ENCODE data around the gene NEU3. TPM values are rescaled to one million over a fixed set of nuclear protein-coding genes. Genes with fewer than 3 reads are reported as not detected.
"Not testable (repeated sequence)": the region's sequence is repeated elsewhere in the genome, so short reads cannot be mapped to it uniquely, and the experiment has no call there.

The NEU3 gene
- polyA plus RNA-seq, 1 donor = 17.1 TPM

DNA sequence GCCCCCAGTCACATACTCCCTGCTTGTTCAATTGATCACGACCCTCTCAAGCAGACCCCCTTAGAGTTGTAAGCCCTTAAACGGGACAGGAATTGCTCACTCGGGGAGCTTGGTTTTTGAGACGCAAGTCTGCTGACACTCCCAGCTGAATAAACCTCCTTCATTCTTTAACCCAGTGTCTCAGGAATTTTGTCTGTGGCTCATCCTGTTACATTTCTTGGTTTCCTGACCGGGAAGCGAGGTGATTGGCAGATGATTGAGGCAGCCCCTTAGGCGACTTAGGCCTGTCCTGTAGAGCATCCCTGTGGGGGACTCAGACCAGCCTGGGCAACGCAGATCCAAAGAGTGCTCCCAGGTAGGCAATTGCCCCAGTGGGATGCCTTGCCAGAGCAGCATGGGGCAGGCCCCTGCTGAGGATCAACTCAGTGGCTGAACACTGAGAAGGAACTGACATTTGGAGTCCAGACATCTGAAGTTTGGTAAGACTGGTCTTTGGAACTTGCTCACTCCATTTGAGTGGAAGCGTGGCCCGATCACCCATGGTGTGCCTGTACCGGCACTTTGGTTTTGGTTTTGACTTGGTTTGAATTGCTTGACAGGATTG lies 51.5 kb downstream of the NEU3 start:
- Histone ChIP-seq H3K4me3 (ENCODE audit: low read length) (no peak overlapping the region), H3K9me3 (ENCODE audit: control insufficient read depth, low read depth, low read length) (no peaks in the 10 kb centered on the region), H3K4me1 (ENCODE audit: control insufficient read depth, insufficient read depth, low read length) (peaks cover 18% of the 10 kb centered on the region), H3K27ac (ENCODE audit: low read length) (no peak overlapping the region), H3K27me3 (ENCODE audit: control insufficient read depth, insufficient read depth, low read length) (no peaks in the 10 kb centered on the region), H3K36me3 (ENCODE audit: control insufficient read depth, insufficient read depth, low read length) (no peaks in the 10 kb centered on the region)
- no CpG with 5 or more reads among the region's 11 CpGs for WGBS (ENCODE audit: insufficient coverage, low lambda C conversion rate)
- no peak for DNase-seq

DNA sequence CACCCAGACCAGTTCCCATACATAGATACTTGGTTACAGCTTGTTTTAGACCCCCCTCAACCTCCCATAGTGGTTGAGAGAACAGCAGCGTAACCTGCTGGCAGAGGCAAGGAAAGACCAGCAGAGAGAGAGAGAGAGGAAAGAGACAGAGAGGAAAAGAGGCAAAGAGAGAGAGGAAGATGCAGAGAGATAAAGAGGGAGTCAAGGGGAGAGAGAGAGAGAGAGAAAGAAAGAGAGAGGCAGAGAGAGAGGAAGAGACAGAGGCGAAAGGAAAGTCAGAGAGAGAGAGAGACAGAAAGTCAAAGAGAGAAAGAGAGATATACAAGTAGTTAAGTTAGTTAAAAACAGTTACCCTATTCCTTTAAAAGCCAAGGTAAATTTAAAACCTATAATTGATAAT lies 52.5 kb downstream of the NEU3 start:
- WGBS (ENCODE audit: insufficient coverage, low lambda C conversion rate) = 86% methylated on average over 1 of the region's 2 CpGs
- no peaks in the 10 kb centered on the region for H3K9me3 ChIP-seq (ENCODE audit: control insufficient read depth, low read depth, low read length)
- no peak overlapping the region for H3K4me3 ChIP-seq (ENCODE audit: low read length)
- no peak for DNase-seq
- H3K36me3 ChIP-seq (ENCODE audit: control insufficient read depth, insufficient read depth, low read length) = no peaks in the 10 kb centered on the region
- H3K4me1 ChIP-seq (ENCODE audit: control insufficient read depth, insufficient read depth, low read length) = peaks cover 9% of the 10 kb centered on the region
- no peaks in the 10 kb centered on the region for H3K27me3 ChIP-seq (ENCODE audit: control insufficient read depth, insufficient read depth, low read length)
- H3K27ac ChIP-seq (ENCODE audit: low read length) = no peak overlapping the region

DNA sequence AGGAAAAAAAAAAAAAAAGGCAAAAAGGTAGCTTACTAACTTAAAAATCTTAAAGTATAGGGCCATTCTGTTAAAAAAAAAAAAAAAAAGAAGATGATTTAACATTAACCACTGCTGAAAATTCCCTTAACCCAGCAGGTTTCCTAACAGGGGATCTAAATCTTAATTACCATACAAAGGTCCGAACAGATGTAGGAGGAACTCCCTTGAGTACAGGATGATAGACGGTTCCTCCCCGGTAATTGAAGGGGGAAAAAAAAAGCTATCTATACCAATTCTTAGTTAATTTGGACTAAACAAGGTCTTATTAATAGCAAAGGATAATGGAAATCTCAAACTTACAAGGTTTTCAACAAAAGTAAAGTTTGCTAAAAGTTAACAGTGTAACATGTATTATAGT lies 53.1 kb downstream of the NEU3 start:
- WGBS (ENCODE audit: insufficient coverage, low lambda C conversion rate) = no CpG with 5 or more reads among the region's 3 CpGs
- DNase-seq; H3K27me3 ChIP-seq (ENCODE audit: control insufficient read depth, insufficient read depth, low read length); H3K4me1 ChIP-seq (ENCODE audit: control insufficient read depth, insufficient read depth, low read length); H3K4me3 ChIP-seq (ENCODE audit: low read length); H3K27ac ChIP-seq (ENCODE audit: low read length); H3K9me3 ChIP-seq (ENCODE audit: control insufficient read depth, low read depth, low read length); H3K36me3 ChIP-seq (ENCODE audit: control insufficient read depth, insufficient read depth, low read length): not testable (repeated sequence)

DNA sequence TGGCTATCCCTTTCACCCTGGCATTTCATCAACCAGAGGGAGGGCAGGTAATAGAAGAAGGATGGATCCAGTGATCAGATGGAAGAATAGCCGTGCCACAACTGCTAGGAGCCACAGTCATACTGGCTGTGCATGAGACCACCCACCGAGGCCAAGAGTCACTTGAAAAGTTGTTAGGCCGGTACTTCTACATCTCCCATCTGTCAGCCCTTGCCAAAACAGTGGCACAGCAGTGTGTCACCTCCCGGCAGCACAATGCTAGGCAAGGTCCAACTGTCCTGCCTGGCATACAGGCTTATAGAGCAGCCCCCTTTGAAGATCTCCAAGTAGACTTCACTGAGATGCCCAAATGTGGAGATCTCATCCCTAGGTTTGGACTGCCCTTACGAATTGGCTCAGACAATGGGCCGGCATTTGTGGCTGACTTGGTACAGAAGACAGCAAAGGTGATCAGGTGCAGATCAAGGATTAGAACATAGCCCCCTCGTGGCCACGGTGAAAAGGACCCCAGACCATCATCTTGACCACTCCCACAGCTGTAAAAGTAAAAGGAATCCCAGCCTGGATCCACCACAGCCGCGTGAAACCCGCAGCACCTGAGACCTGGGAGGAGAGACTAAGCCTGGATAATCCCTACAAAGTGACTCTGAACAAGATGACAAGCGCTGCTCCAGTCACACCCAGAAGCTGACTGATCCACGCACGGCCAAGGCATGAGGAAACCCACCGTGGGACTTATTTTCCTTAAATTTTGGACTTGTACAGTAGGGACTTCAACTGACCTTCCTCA lies 55.8 kb downstream of the NEU3 start:
- not testable (repeated sequence) for DNase-seq; H3K27ac ChIP-seq (ENCODE audit: low read length); H3K36me3 ChIP-seq (ENCODE audit: control insufficient read depth, insufficient read depth, low read length); H3K27me3 ChIP-seq (ENCODE audit: control insufficient read depth, insufficient read depth, low read length); H3K4me3 ChIP-seq (ENCODE audit: low read length); H3K9me3 ChIP-seq (ENCODE audit: control insufficient read depth, low read depth, low read length); H3K4me1 ChIP-seq (ENCODE audit: control insufficient read depth, insufficient read depth, low read length)
- no CpG with 5 or more reads among the region's 15 CpGs for WGBS (ENCODE audit: insufficient coverage, low lambda C conversion rate)

DNA sequence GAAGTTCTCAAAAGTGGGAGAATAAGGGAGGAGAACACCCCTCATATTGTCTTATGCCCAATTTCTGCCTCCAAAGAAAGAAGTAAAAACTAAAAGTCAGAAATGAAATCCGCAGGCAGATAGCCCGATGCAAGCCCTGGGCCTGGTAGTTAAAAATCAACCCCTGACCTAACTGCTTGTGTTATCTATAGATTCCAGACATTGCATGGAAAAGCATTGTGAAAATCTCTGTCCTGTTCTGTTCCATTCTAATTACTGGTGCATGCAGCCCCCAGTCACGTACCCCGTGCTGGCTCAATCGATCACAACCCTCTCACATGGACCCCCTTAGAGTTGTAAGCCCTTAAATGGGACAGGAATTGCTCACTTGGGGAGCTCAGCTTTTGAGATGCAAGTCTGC lies 57.9 kb downstream of the NEU3 start:
- not testable (repeated sequence) for H3K36me3 ChIP-seq (ENCODE audit: control insufficient read depth, insufficient read depth, low read length); H3K9me3 ChIP-seq (ENCODE audit: control insufficient read depth, low read depth, low read length); H3K27me3 ChIP-seq (ENCODE audit: control insufficient read depth, insufficient read depth, low read length)

DNA sequence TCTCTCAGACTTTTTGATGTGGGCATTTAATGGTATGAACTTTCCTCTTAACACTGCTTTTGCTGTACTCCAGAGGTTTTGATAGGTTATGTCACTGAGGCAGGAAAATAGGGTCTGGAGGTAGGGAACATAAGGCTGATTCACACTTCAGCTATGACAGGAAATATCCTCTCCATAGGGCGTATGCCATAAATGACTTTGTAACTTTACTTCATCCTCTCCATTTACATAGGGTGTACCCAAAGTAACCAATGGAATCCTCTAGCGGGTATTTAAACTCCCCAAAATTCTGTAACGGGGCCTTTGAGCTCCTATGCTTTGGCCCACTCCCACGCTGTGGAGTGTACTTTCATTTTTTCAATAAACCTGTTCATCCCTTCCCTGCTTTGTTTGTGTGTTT lies 58.5 kb downstream of the NEU3 start:
- no peak for DNase-seq
- WGBS (ENCODE audit: insufficient coverage, low lambda C conversion rate) = 100% methylated on average over 2 of the region's 4 CpGs
- Histone ChIP-seq H3K36me3 (ENCODE audit: control insufficient read depth, insufficient read depth, low read length) (no peaks in the 10 kb centered on the region), H3K27ac (ENCODE audit: low read length) (no peak overlapping the region), H3K4me3 (ENCODE audit: low read length) (no peak overlapping the region), H3K9me3 (ENCODE audit: control insufficient read depth, low read depth, low read length) (peaks cover 8% of the 10 kb centered on the region), H3K27me3 (ENCODE audit: control insufficient read depth, insufficient read depth, low read length) (no peaks in the 10 kb centered on the region), H3K4me1 (ENCODE audit: control insufficient read depth, insufficient read depth, low read length) (no peaks in the 10 kb centered on the region)

More for the DNA sequence above, 57.9 kb downstream of the NEU3 start:
- H3K27ac ChIP-seq (ENCODE audit: low read length); DNase-seq; H3K4me1 ChIP-seq (ENCODE audit: control insufficient read depth, insufficient read depth, low read length); H3K4me3 ChIP-seq (ENCODE audit: low read length): not testable (repeated sequence)
- WGBS (ENCODE audit: insufficient coverage, low lambda C conversion rate) = 33% methylated on average over 3 of the region's 5 CpGs

DNA sequence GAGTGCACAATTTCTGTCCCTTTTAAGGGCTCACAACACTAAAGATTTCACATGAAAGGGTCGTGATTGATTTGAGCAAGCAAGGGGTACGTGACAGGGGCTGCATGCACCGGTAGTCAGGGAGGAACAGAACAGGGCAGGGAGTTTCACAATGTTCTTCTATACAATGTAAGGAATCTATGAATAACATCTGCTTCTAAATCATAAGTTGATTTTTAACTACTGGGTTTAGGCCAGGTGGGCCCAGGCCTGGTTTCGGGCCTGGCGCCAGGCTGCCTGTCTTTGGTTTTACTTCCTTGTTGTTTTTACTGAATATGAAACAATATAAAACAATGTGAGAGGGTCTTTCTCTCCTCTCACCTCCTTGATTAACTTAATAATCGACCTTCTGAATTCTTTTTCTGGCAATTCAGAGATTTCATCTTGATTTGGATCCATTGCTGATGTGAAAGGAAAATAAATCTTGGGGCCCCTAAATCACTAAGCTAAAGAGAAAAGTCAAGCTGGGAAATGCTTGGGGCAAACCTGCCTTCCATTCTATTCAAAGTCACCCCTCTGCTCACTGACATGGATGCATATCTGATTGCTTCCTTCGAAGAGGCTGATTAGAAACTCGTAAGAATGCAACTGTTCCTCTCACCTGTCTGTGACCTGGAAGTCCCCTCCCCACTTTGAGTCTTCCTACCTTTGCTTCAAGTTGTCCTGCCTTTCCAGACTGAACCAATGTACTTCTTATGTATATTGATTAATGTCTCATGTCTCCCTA lies 61.0 kb downstream of the NEU3 start:
- H3K27ac ChIP-seq (ENCODE audit: low read length); H3K36me3 ChIP-seq (ENCODE audit: control insufficient read depth, insufficient read depth, low read length); H3K27me3 ChIP-seq (ENCODE audit: control insufficient read depth, insufficient read depth, low read length); DNase-seq; H3K4me1 ChIP-seq (ENCODE audit: control insufficient read depth, insufficient read depth, low read length); H3K4me3 ChIP-seq (ENCODE audit: low read length): not testable (repeated sequence)
- peaks cover 13% of the 10 kb centered on the region for H3K9me3 ChIP-seq (ENCODE audit: control insufficient read depth, low read depth, low read length)
- 80% methylated on average over 1 of the region's 8 CpGs for WGBS (ENCODE audit: insufficient coverage, low lambda C conversion rate)

DNA sequence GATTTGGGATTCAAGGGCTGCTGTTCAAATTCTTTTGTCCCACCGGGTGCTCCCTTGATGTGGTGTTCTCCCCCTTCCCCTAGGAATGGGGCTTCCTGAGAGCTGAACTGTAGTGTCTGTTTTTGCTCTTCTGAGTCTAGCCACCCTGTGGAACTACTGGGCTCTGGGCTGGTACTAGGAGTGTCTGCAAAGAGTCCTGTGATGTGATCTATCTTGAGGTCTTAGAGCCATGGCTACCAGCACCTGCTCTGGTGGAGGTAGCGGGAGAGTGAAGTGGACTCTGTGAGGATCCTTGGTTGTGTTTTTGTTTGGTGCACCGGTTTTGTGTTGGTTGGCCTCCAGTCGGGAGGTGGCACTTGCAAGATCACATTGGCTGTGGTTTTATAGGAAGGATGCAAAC lies 61.8 kb downstream of the NEU3 start:
- Histone ChIP-seq H3K27me3 (ENCODE audit: control insufficient read depth, insufficient read depth, low read length) (no peaks in the 10 kb centered on the region), H3K9me3 (ENCODE audit: control insufficient read depth, low read depth, low read length) (peaks cover 13% of the 10 kb centered on the region), H3K4me1 (ENCODE audit: control insufficient read depth, insufficient read depth, low read length) (no peaks in the 10 kb centered on the region), H3K4me3 (ENCODE audit: low read length) (no peak overlapping the region), H3K36me3 (ENCODE audit: control insufficient read depth, insufficient read depth, low read length) (no peaks in the 10 kb centered on the region), H3K27ac (ENCODE audit: low read length) (no peak overlapping the region)
- no CpG with 5 or more reads among the region's 4 CpGs for WGBS (ENCODE audit: insufficient coverage, low lambda C conversion rate)
- DNase-seq = no peak

DNA sequence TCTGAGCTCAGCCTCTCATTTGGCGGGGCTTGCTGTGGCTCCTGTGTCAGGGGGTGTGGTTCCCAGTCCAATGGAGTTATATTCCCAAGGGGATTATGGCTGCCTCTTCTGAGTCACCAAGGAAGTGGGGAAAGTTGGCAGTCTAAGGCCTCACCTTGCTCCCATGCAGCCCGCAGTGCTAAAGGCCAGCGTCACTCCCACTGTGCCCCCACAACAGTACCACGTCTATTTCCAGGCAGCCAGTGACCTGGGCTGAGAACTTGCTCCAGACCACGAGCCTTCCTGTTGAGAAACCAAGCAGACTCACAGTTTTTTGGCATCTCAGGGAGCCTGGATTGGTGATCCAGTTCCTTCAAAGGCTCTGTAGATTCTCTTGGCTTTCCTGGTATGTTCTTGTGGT lies 62.3 kb downstream of the NEU3 start:
- Histone ChIP-seq H3K36me3 (ENCODE audit: control insufficient read depth, insufficient read depth, low read length) (no peaks in the 10 kb centered on the region), H3K27me3 (ENCODE audit: control insufficient read depth, insufficient read depth, low read length) (no peaks in the 10 kb centered on the region), H3K4me3 (ENCODE audit: low read length) (no peak overlapping the region), H3K9me3 (ENCODE audit: control insufficient read depth, low read depth, low read length) (peaks cover 13% of the 10 kb centered on the region), H3K4me1 (ENCODE audit: control insufficient read depth, insufficient read depth, low read length) (no peaks in the 10 kb centered on the region), H3K27ac (ENCODE audit: low read length) (no peak overlapping the region)
- no peak for DNase-seq
- WGBS (ENCODE audit: insufficient coverage, low lambda C conversion rate) = no CpG with 5 or more reads among the region's 5 CpGs

DNA sequence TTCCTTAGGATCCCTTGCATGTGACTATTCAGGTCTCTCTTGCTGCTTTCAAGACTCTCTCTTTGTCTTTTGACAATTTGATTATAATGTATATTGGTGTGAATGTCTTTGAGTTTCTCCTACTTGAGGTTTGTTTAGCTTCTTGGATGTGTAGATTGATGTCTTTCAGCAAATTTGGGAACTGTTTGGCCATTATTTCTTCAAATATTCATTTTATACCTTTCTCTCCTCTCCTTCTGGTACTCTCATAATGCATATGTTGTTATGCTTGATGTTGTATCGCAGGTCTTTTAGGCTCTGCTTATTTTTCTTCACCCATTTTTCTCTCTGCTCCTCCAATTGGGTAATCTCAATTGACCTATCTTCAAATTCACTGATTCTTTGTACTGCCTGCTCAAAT lies 63.7 kb downstream of the NEU3 start:
- H3K9me3 ChIP-seq (ENCODE audit: control insufficient read depth, low read depth, low read length) = peaks cover 13% of the 10 kb centered on the region
- no peak for DNase-seq
- WGBS (ENCODE audit: insufficient coverage, low lambda C conversion rate) = 0% methylated on average over 1 of the region's 1 CpG

More for the DNA sequence above, 63.7 kb downstream of the NEU3 start:
- H3K27me3 ChIP-seq (ENCODE audit: control insufficient read depth, insufficient read depth, low read length) = no peaks in the 10 kb centered on the region
- H3K4me3 ChIP-seq (ENCODE audit: low read length) = no peak overlapping the region
- no peak overlapping the region for H3K27ac ChIP-seq (ENCODE audit: low read length)
- H3K4me1 ChIP-seq (ENCODE audit: control insufficient read depth, insufficient read depth, low read length) = no peaks in the 10 kb centered on the region
- H3K36me3 ChIP-seq (ENCODE audit: control insufficient read depth, insufficient read depth, low read length) = no peaks in the 10 kb centered on the region
